Measurements from ENCODE around the gene AKT1S1.
"Not testable (repeated sequence)": the region's sequence is repeated elsewhere in the genome, so short reads cannot be mapped to it uniquely, and the experiment has no call there.

Gene AKT1S1

DNA sequence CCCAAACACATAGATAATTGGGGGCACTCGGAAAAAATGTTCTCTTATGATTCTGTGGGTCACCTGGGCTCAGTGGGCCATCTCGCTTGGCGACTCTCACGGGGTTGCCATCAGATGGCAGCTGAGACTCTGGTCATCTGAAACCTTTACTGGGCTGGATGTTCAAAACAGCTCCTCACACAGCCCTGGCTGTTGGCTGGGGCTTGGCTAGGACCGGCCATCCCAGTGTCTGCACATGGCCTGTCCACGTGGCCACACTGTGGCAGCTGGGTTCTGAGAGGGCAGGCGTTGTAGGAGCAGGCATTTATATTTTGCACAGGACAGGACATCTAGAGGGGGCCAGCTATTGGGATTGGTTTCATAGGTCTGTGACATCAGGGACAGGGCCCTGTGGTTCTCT lies 43.6 kb downstream of the AKT1S1 start:
- DNase-seq: no peak

DNA sequence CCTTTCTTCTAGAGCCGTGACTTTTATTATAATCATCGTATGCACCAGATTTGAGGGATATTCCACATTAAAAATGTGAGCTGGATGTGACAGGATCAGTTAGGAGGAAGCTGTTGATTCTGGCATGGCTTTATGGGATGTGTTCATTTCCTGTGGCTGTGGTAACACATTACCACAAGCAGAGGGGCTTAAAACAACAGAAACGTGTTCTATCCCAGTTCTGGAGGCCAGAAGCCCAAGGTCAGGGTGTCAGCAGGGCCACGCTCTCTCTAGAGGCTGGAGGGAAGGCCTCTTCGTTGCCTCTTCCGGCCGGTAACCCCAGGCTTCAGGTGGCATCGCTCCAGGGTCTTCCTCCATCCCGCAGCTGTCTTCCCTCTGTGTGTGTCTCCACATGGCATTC lies 44.6 kb downstream of the AKT1S1 start:
- no peak for DNase-seq

DNA sequence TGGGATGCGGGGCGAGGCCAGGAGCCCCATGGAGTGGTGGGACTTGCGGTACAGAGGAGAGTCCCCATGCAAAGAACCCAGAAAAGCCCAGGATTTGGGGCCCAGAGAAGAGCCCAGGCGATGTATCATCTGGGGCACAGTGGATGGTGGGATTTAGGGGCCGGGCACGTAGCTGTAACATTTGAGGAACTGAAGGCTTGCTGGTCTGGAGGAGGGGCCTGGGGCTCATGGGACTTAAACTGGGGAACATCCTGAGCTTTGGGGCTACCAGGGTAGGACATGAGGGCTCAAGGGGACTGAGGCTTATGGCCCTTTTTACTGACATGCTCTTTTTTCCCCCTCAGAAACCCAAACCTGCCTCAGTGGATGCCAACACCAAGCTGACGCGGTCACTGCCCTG lies 45.6 kb downstream of the AKT1S1 start:
- no peak for DNase-seq

DNA sequence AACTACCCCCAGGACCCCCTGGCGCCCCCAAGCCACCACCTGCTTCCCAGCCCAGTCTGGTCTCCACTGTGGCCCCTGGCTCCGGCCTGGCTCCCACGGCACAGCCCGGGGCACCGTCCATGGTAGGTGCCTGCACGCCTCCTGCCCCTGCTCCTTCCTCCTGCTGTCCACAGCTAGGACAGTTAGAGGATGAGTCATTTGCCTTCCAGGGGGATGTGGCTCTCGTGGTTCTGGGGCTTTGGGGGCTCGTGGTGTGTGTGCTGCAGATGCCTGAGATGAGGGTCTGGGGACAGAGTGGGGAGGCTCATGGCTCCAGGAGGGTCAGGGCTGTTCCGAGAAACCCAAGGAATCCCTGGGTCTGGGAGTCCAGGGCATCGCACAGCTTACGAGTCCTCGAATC lies 46.4 kb downstream of the AKT1S1 start:
- no peak for DNase-seq

DNA sequence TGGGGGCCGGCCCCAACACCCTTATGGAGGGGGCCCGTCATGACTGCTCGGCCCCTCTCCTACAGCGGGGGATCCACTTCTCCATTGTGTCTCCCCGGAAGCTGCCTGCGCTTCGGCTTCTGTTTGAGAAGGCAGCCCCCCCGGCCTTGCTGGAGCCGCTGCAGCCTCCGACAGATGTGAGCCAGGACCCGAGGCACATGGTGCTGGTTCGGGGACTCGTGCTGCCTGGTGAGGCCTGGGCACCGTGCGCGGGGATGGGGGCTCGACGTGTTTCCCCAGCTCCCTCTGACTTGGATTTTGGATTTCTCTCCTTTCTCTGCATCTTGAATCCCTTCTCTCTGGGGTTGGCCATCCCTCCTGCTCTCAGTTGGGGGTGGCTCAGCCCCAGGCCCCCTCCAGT lies 47.4 kb downstream of the AKT1S1 start:
- no peak for DNase-seq

DNA sequence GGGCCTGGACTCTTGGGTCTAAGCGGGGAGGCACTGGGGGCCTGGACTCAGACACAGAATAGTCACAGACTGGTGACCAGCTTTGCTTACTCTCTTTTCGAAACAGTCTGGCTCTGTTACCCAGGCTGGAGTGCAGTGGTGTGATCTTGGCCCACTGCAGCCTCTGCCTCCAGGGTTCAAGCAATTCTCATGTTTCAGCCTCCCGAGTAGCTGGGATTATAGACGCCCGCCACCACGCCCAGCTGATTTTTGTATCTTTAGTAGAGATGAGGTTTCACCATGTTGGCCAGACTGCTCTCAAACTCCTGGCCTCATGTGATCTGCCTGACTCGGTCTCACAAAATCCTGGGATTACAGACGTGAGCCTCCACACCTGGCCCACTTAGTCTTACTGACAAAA lies 48.0 kb downstream of the AKT1S1 start:
- no peak for DNase-seq

DNA sequence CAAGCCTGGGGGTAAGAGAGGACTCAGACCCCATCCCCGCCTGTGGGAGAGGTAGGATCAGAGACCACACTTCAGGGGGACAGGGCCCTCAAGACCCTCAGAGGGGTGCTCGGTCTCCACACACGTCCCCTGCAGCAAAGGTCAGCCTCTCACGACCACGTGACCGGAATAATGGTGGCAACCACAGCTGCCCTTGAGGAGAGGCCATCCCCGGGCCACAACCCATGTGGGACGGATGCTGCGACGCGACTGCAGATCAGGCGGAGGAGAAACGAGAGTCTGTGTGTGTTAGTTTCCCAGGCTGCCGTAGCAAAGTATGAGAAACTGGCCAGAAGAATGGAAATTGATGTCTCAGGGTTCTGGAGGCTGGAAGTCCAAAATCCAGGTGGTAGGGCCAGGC lies 50.1 kb downstream of the AKT1S1 start:
- no peak for DNase-seq

DNA sequence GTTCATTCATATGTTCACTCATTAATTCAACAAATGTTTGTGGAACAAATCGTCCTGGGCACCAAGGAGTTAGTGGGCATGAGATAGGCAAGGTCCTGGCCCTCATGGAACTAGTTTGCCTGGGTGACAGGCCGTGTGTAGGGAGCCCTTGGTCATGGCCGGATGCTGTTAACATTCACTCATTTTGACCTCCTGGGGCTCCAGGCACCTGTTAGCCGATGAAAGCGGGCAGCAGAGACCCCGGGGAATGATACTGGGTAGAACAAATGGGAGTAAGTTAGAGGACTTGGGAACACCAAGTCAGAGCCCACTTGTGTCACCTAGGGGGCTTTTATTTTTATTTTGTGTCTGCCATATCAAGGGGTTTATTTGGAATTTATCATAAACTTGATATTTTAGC lies 52.5 kb downstream of the AKT1S1 start:
- DNase-seq: no peak

DNA sequence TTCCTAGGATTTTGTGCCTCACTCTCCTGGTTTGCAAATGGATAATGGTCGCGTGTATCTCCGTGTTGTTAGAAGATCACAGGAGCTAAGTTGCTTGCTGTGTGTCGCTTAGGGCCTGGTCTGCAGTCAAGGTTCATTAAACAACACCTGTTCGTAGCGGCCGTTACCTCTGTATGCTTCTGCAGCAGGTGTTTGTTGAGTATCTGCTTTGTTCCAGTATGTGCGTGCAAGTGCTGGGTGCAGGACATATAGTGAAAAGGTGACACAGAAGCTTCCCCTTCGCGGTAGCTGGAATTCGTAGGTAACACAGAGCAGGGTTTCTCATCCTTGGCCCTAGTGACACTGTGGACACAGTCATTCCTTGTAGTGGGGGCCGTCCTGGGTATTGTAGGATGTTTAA lies 53.7 kb downstream of the AKT1S1 start:
- no peak for DNase-seq

DNA sequence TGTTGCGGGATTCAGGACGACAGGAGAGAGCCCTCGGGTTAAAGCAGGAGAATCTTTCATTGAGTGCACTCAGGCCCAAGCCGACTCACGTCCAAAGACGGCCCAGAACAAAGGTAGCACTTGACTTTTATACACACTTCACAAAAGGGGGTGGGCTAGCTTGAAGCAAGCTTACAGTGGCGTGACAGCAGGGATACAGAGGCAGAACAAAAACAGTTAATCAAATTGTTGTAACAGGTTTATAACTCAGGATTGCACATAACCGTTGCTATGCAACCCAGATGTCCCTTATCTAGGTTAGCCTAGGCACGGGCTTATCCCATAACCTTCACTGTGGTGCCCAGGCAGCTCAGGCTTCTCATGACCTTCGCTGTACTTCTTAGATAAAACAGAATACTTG lies 57.0 kb downstream of the AKT1S1 start:
- DNase-seq: no peak

DNA sequence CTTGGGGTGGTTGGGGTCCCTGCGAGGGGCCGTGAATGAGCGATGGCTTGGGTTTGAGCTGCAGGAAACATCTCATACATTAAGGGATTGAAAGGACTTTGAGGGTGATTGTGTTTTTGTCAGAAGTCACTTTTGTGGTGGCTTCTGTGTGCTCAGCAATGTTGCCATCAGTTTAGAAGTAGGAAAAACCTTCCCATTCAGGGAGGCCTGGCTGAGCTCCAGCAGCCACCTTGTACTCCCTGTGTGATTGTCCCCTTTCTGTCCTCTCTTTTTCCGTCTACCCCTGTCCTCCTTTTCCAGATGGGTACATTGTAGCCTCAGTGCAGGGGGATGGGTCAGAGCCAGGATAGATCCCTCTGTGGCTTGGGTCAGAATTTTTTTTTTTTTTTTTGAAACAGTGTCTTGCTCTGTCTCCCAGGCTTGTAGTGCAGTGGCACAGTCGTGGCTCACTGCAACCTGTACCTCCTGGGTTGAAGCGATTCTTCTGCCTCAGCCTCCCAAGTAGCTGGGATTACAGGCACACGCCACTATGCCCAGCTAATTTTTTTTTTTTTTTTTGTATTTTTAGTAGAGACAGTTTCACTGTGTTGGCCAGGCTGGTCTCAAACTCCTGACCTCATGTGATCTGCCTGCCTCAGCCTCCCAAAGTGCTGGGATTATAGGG lies 57.6 kb downstream of the AKT1S1 start:
- not testable (repeated sequence) for DNase-seq

Data from activated effector memory CD4-positive, alpha-beta T cell treated with anti-CD3 and anti-CD28 coated beads, Interleukin-2, amount 50 U/mL, for 16 hours (primary cell).